ENCODE measurements around the gene ITCH. TPM values are rescaled to one million over a fixed set of nuclear protein-coding genes. Genes with fewer than 3 reads are reported as not detected.
"Not testable (repeated sequence)": the region's sequence is repeated elsewhere in the genome, so short reads cannot be mapped to it uniquely, and the experiment has no call there.

ITCH gene
- total and polyA plus RNA-seq, 9 of the 15 experiments (the other 6 are each of a cell fraction or from before 2014, with no cell fraction given) = 7.5 to 53.0 (median 22.9) TPM

DNA sequence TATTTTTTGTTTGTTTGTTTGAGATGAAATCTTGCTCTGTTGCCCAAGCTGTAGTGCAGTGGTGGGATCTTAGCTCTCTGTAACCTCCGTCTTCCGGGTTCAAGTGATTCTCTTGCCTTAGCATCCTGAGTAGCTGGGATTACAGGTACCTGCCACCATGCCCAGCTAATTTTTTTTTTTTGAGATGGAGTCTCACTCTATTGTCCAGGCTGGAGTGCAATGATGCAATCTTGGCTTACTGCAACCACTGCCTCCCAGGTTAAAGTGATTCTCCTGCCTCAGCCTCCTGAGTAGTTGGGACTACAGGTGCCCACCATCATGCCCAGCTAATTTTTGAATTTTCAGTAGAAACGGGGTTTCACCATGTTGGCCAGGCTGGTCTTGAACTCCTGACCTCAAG is 78.3 kb downstream of the ITCH start:
- POLR2A ChIA-PET = not testable (repeated sequence)

DNA sequence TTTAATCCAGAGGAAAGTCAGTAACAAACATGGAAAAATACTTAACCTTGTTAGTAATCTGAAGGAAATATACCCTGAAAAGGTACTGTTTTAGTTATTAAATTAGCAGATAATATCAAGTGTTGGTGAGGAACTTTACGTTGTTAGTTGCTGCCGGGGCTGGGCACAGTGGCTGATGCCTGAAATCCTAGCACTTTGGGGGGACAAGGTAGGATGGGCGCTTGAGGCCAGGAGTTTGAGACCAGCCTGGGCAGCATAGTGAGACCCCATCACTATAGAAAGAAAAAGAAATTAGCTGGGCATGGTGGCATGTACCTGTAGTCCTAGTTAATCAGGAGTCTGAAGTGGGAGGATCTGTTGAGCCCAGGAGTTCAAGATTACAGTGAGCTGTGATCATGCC is 80.5 kb downstream of the ITCH start:
- ChIA-PET POLR2A (no interaction called here), CTCF (ENCODE audit: low intra/inter-chr PET ratio) (no interaction called here)
- no peak overlapping the region for H2AFZ ChIP-seq (ENCODE audit: low read depth, low read length)
- ATAC-seq (no peak), FAIRE-seq (no peak), DNase-seq (ENCODE audit: extremely low read depth in 1 of 4, low spot score in 3 of 4) (no peak)
- H3K79me2 ChIP-seq (ENCODE audit: control insufficient read depth, insufficient read depth, low read length) = no peaks in the 10 kb centered on the region
- H3K27ac ChIP-seq (ENCODE audit: extremely low read depth, low read depth, low read length) = no peak overlapping the region
- no peak overlapping the region for H3K4me3 ChIP-seq
- H3K27me3 ChIP-seq (ENCODE audit: control insufficient read depth in 2 of 2, insufficient read depth in 2 of 2, low read length in 2 of 2) = no peaks in the 10 kb centered on the region
- in situ Hi-C loops (cut with MboI) = no loop called here
- no TSS peak for BruUV-seq (replicated peaks)
- no peak overlapping the region for H3K9ac ChIP-seq (ENCODE audit: insufficient read depth in 1 of 2, low read depth in 2 of 2, low read length in 2 of 2)
- peaks cover 84% of the 10 kb centered on the region for H3K36me3 ChIP-seq (ENCODE audit: control insufficient read depth, insufficient read depth, low read length)
- intact Hi-C loops (cut with micrococcal nuclease) = no loop called here
- H3K4me1 ChIP-seq (replicated peaks in 1 of 2; ENCODE audit: control insufficient read depth in 2 of 2, insufficient read depth in 2 of 2, low read length in 2 of 2) = no peaks in the 10 kb centered on the region
- H4K20me1 ChIP-seq (replicated peaks; ENCODE audit: control insufficient read depth, insufficient read depth, low read length) = no peaks in the 10 kb centered on the region
- WGBS (ENCODE audit: insufficient coverage, low coverage, missing lambda C conversion rate) = 93% methylated on average over 3 of the region's 3 CpGs
- no peaks in the 10 kb centered on the region for H3K9me1 ChIP-seq (ENCODE audit: control insufficient read depth, insufficient read depth, low read length)
- H3K9me3 ChIP-seq (replicated peaks; ENCODE audit: control insufficient read depth, insufficient read depth, low read depth, low read length) = no peaks in the 10 kb centered on the region
- H3K4me2 ChIP-seq (ENCODE audit: insufficient read depth, low read length) = no peak overlapping the region
- TF ChIP-seq, protein P1, sequence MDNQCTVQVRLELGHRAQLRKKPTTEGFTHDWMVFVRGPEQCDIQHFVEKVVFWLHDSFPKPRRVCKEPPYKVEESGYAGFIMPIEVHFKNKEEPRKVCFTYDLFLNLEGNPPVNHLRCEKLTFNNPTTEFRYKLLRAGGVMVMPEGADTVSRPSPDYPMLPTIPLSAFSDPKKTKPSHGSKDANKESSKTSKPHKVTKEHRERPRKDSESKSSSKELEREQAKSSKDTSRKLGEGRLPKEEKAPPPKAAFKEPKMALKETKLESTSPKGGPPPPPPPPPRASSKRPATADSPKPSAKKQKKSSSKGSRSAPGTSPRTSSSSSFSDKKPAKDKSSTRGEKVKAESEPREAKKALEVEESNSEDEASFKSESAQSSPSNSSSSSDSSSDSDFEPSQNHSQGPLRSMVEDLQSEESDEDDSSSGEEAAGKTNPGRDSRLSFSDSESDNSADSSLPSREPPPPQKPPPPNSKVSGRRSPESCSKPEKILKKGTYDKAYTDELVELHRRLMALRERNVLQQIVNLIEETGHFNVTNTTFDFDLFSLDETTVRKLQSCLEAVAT (IDR thresholded peaks at IDR 0.05) = no peak
- no peak for TF ChIP-seq ZNF184 (CRISPR knock-in tag; IDR thresholded peaks at IDR 0.05)
- TF ChIP-seq ZNF121 (CRISPR knock-in tag; conservative IDR thresholded peaks at IDR 0.05) = peak; percentile 54
- TF ChIP-seq, protein P2, sequence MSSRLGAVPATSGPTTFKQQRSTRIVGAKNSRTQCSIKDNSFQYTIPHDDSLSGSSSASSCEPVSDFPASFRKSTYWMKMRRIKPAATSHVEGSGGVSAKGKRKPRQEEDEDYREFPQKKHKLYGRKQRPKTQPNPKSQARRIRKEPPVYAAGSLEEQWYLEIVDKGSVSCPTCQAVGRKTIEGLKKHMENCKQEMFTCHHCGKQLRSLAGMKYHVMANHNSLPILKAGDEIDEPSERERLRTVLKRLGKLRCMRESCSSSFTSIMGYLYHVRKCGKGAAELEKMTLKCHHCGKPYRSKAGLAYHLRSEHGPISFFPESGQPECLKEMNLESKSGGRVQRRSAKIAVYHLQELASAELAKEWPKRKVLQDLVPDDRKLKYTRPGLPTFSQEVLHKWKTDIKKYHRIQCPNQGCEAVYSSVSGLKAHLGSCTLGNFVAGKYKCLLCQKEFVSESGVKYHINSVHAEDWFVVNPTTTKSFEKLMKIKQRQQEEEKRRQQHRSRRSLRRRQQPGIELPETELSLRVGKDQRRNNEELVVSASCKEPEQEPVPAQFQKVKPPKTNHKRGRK (tag; IDR thresholded peaks at IDR 0.05) = no peak
- TF ChIP-seq PPARD (CRISPR knock-in tag; IDR thresholded peaks at IDR 0.05) = no peak
- TF ChIP-seq, protein P3, sequence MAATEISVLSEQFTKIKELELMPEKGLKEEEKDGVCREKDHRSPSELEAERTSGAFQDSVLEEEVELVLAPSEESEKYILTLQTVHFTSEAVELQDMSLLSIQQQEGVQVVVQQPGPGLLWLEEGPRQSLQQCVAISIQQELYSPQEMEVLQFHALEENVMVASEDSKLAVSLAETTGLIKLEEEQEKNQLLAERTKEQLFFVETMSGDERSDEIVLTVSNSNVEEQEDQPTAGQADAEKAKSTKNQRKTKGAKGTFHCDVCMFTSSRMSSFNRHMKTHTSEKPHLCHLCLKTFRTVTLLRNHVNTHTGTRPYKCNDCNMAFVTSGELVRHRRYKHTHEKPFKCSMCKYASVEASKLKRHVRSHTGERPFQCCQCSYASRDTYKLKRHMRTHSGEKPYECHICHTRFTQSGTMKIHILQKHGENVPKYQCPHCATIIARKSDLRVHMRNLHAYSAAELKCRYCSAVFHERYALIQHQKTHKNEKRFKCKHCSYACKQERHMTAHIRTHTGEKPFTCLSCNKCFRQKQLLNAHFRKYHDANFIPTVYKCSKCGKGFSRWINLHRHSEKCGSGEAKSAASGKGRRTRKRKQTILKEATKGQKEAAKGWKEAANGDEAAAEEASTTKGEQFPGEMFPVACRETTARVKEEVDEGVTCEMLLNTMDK (IDR thresholded peaks at IDR 0.05; ENCODE audit: borderline replicate concordance, insufficient read depth, low read depth, low read length, poor library complexity, severe bottlenecking) = no peak

More for the DNA sequence above, 78.3 kb downstream of the ITCH start:
- CTCF ChIA-PET (ENCODE audit: low intra/inter-chr PET ratio); H3K4me1 ChIP-seq (replicated peaks in 1 of 2; ENCODE audit: control insufficient read depth in 2 of 2, insufficient read depth in 2 of 2, low read length in 2 of 2); BruUV-seq (replicated peaks); H3K9ac ChIP-seq (ENCODE audit: insufficient read depth in 1 of 2, low read depth in 2 of 2, low read length in 2 of 2); H3K9me3 ChIP-seq (replicated peaks; ENCODE audit: control insufficient read depth, insufficient read depth, low read depth, low read length); intact Hi-C loops (cut with micrococcal nuclease); ATAC-seq; FAIRE-seq; H3K4me3 ChIP-seq; H4K20me1 ChIP-seq (replicated peaks; ENCODE audit: control insufficient read depth, insufficient read depth, low read length); H3K9me1 ChIP-seq (ENCODE audit: control insufficient read depth, insufficient read depth, low read length); H3K27ac ChIP-seq (ENCODE audit: extremely low read depth, low read depth, low read length); H3K27me3 ChIP-seq (ENCODE audit: control insufficient read depth in 2 of 2, insufficient read depth in 2 of 2, low read length in 2 of 2); H3K4me2 ChIP-seq (ENCODE audit: insufficient read depth, low read length); in situ Hi-C loops (cut with MboI); DNase-seq (ENCODE audit: extremely low read depth in 1 of 4, low spot score in 3 of 4); H2AFZ ChIP-seq (ENCODE audit: low read depth, low read length); H3K79me2 ChIP-seq (ENCODE audit: control insufficient read depth, insufficient read depth, low read length); TF ChIP-seq CEBPG (CRISPR knock-in tag; IDR thresholded peaks at IDR 0.05): not testable (repeated sequence)
- peak in 1 of 2 experiments; percentile 37; a peak in 1 of 4 replicates for TF ChIP-seq CEBPG (tag; conservative IDR thresholded peaks at IDR 0.05 in 1 of 2, IDR thresholded peaks at IDR 0.05 in 1 of 2)
- TF ChIP-seq, protein P4, sequence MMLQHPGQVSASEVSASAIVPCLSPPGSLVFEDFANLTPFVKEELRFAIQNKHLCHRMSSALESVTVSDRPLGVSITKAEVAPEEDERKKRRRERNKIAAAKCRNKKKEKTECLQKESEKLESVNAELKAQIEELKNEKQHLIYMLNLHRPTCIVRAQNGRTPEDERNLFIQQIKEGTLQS (IDR thresholded peaks at IDR 0.05) = 0 out of 2 replicates have a peak, but pooled peaks have one; percentile 17
- TF ChIP-seq, protein P4 (CRISPR knock-in tag; conservative IDR thresholded peaks at IDR 0.05) = not testable (repeated sequence)
- peaks cover 87% of the 10 kb centered on the region for H3K36me3 ChIP-seq (ENCODE audit: control insufficient read depth, insufficient read depth, low read length)
- 95% methylated on average over 3 of the region's 3 CpGs for WGBS (ENCODE audit: insufficient coverage, low coverage, missing lambda C conversion rate)
